Muscle layer of colon (tissue), 2 donors: Measurements from ENCODE around the gene ISG20.

Source experiments
- H3K27ac ChIP-seq: one replicate; pipeline ENCODE4 v1.7.0; 2013; ENCODE audit warnings: low read depth, mild to moderate bottlenecking, low read length, moderate library complexity
- H3K27me3 ChIP-seq, 2 donors: one replicate each; pipeline ENCODE4 v1.7.0; 2013; ENCODE audit warnings: low read length in 2 of 2, mild to moderate bottlenecking in 2 of 2; ENCODE audit not compliant: insufficient read depth in 2 of 2, control insufficient read depth in 1 of 2
- H3K36me3 ChIP-seq: one replicate; pipeline ENCODE4 v1.7.0; 2013; ENCODE audit warnings: mild to moderate bottlenecking, low read length; ENCODE audit not compliant: insufficient read depth
- H3K4me1 ChIP-seq: one replicate; pipeline ENCODE4 v1.7.0; 2013; ENCODE audit warnings: mild to moderate bottlenecking, low read length; ENCODE audit not compliant: insufficient read depth
- H3K4me3 ChIP-seq, 2 donors: one replicate each; pipeline ENCODE4 v1.7.0; 2013; ENCODE audit warnings: low read length in 2 of 2, low read depth in 1 of 2, mild to moderate bottlenecking in 1 of 2, moderate library complexity in 1 of 2
- H3K9ac ChIP-seq: one replicate; pipeline ENCODE4 v1.7.0; 2013; ENCODE audit warnings: low read length
- H3K9me3 ChIP-seq: one replicate; pipeline ENCODE4 v1.7.0; 2013; ENCODE audit warnings: mild to moderate bottlenecking, low read length
- donor health status: abdominal sarcoma.
- donor health status: Adenocarcinoma of cecum.

Gene ISG20

GRCh38 chr15:88701561-88702095 lies 62.8 kb downstream of the ISG20 start:
- H3K9ac ChIP-seq, result no peak overlapping the region
- no peaks in the 10 kb centered on the region for H3K27me3 ChIP-seq
- no peak overlapping the region for H3K27ac ChIP-seq
- H3K4me3 ChIP-seq, result no peak overlapping the region
- H3K4me1 ChIP-seq, result peaks cover 5% of the 10 kb centered on the region
- H3K36me3 ChIP-seq, result no peaks in the 10 kb centered on the region
- no peaks in the 10 kb centered on the region for H3K9me3 ChIP-seq

- H3K9ac ChIP-seq, result no peak overlapping the region
- H3K36me3 ChIP-seq, result no peaks in the 10 kb centered on the region
- H3K9me3 ChIP-seq, result no peaks in the 10 kb centered on the region
- H3K4me3 ChIP-seq, result no peak overlapping the region
- no peak overlapping the region for H3K27ac ChIP-seq
- no peaks in the 10 kb centered on the region for H3K27me3 ChIP-seq
- peaks cover 5% of the 10 kb centered on the region for H3K4me1 ChIP-seq
Measured at GRCh38 chr15:88702983-88703382, 64.2 kb downstream of the ISG20 start.

- Histone ChIP-seq H3K9me3 (no peaks in the 10 kb centered on the region), H3K27ac (no peak overlapping the region), H3K27me3 (no peaks in the 10 kb centered on the region), H3K9ac (no peak overlapping the region), H3K4me1 (peaks cover 5% of the 10 kb centered on the region), H3K4me3 (no peak overlapping the region), H3K36me3 (no peaks in the 10 kb centered on the region)
Measured at GRCh38 chr15:88703533-88703932, 64.7 kb downstream of the ISG20 start.

GRCh38 chr15:88704791-88705768 lies 66.3 kb downstream of the ISG20 start:
- H3K4me3 ChIP-seq, result peak overlapping the region; percentile 47 to 65
- no peaks in the 10 kb centered on the region for H3K36me3 ChIP-seq
- H3K27ac ChIP-seq, result peak overlapping the region; percentile 55
- H3K4me1 ChIP-seq, result peaks cover 5% of the 10 kb centered on the region
- H3K9me3 ChIP-seq, result no peaks in the 10 kb centered on the region
- no peaks in the 10 kb centered on the region for H3K27me3 ChIP-seq
- peak overlapping the region; percentile 41 for H3K9ac ChIP-seq

GRCh38 chr15:88705769-88706165 lies 67.0 kb downstream of the ISG20 start:
- H3K9ac ChIP-seq, result peak overlapping the region; percentile 4
- H3K36me3 ChIP-seq, result no peaks in the 10 kb centered on the region
- H3K27me3 ChIP-seq, result no peaks in the 10 kb centered on the region
- peaks cover 5% of the 10 kb centered on the region for H3K4me1 ChIP-seq
- peak overlapping the region; percentile 47 to 48 for H3K4me3 ChIP-seq
- H3K27ac ChIP-seq, result peak overlapping the region; percentile 55
- H3K9me3 ChIP-seq, result no peaks in the 10 kb centered on the region
